Activated T-helper 2 cell treated with anti-CD3 and anti-CD28 coated beads, Interferon-gamma antibody, Interleukin-2, Interleukin-4, amounts not matched to agents 10 μg/mL and 5 μg/mL and 100 μg/mL, durations not matched to agents 14 hours and 24 hours and 36 hours (primary cell): ENCODE data around the gene AKT1S1. TPM values are rescaled to one million over a fixed set of nuclear protein-coding genes. Genes with fewer than 3 reads are reported as not detected.
A peak's percentile ranks its signal among the peaks of the same experiment; 100 is the strongest.

Experiments used
- DNase-seq: peaks from one replicate; pipeline ENCODE4 v3.0.0; 2021; ENCODE audit warnings: low spot score
- H3K27ac Mint-ChIP-seq: one replicate; pipeline ENCODE4 v1.8.0; 2021; ENCODE audit warnings: mixed read lengths
- H3K27me3 Mint-ChIP-seq: one replicate; pipeline ENCODE4 v1.8.0; 2021; ENCODE audit warnings: low read depth, mixed read lengths
- H3K36me3 Mint-ChIP-seq: one replicate; pipeline ENCODE4 v1.8.0; 2021; ENCODE audit warnings: low read depth, mixed read lengths
- H3K4me1 Mint-ChIP-seq: one replicate; pipeline ENCODE4 v1.8.0; 2021; ENCODE audit warnings: low read depth, mixed read lengths
- H3K4me3 Mint-ChIP-seq: one replicate; pipeline ENCODE4 v1.8.0; 2021; ENCODE audit warnings: low read depth, mild to moderate bottlenecking, moderate library complexity, mixed read lengths
- H3K9me3 Mint-ChIP-seq: one replicate; pipeline ENCODE4 v1.8.0; 2021; ENCODE audit warnings: mixed read lengths
- intact Hi-C: fragments of 100-400 bp; cut with micrococcal nuclease; formaldehyde crosslinking; loops from one replicate; pipeline ENCODE4 v1.15.1; 2023
- total RNA-seq: library from RNA; stranded (reverse); gene quantifications from 2 replicates; pipeline ENCODE4 v1.2.3, GENCODE V29; 2022

Gene AKT1S1
- total RNA-seq, 1 donor from 2014 or later: 29.7 TPM

- Mint-ChIP-seq H3K36me3 (peaks cover 34% of the 10 kb centered on the region), H3K4me1 (peaks cover 14% of the 10 kb centered on the region), H3K27ac (no peak overlapping the region), H3K27me3 (no peaks in the 10 kb centered on the region), H3K4me3 (no peak overlapping the region), H3K9me3 (no peaks in the 10 kb centered on the region)
- intact Hi-C loops: no loop called here
- DNase-seq: no peak
Observed at GRCh38 chr19:49856574-49857021, 20.6 kb downstream of the AKT1S1 start.

GRCh38 chr19:49855676-49856573 is 21.2 kb downstream of the AKT1S1 start:
- H3K9me3 Mint-ChIP-seq: no peaks in the 10 kb centered on the region
- no peaks in the 10 kb centered on the region for H3K27me3 Mint-ChIP-seq
- H3K4me1 Mint-ChIP-seq: peaks cover 14% of the 10 kb centered on the region
- intact Hi-C loops: no loop called here
- no peak overlapping the region for H3K4me3 Mint-ChIP-seq
- H3K36me3 Mint-ChIP-seq: peaks cover 28% of the 10 kb centered on the region
- H3K27ac Mint-ChIP-seq: no peak overlapping the region
- DNase-seq: no peak

- no peaks in the 10 kb centered on the region for H3K9me3 Mint-ChIP-seq
Observed at GRCh38 chr19:49855277-49855675, 21.9 kb downstream of the AKT1S1 start.

DNA sequence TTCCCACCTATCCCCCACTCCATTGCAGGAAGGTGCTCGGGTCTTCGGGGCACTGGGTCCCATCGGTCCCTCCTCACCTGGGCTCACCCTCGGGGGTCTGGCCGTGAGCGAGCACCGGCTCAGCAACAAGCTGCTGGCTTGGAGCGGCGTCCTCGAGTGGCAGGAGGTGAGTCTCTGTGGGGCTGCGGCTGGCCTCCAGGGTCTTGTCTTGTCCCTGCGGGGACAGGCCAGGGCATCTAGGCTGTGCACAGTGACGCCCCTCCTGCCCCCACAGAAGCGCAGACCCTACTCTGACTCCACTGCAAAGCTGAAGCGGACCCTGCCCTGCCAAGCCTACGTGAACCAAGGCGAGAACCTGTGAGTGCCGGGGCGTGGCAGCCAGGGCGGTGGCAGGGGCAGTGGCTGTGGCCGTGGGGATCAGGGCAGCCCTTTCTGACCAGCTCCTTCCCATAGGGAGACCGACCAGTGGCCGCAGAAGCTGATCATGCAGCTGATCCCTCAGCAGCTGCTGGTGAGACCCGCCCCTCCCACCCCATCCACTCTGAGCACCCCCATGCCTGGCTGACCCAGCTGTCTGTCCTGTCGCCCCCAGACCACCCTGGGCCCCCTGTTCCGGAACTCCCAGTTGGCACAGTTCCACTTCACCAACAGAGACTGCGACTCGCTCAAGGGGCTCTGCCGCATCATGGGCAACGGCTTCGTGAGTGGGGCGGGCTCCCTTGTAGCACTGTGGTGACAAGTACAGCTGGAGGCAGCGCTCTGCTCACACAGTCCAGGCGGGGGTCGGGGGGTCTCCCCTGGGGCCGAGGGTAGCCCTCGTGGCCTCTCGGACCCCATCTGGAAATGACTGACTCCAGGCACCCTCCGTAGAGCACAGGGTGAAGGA is 22.5 kb downstream of the AKT1S1 start:
- H3K27ac Mint-ChIP-seq: no peak overlapping the region
- DNase-seq: no peak
- intact Hi-C loops: no loop called here
- H3K4me1 Mint-ChIP-seq: peaks cover 21% of the 10 kb centered on the region
- H3K4me3 Mint-ChIP-seq: no peak overlapping the region
- H3K27me3 Mint-ChIP-seq: no peaks in the 10 kb centered on the region
- H3K9me3 Mint-ChIP-seq: no peaks in the 10 kb centered on the region
- H3K36me3 Mint-ChIP-seq: peaks cover 23% of the 10 kb centered on the region

More at GRCh38 chr19:49855277-49855675, 21.9 kb downstream of the AKT1S1 start:
- intact Hi-C loops: no loop called here
- Mint-ChIP-seq H3K4me1 (peaks cover 14% of the 10 kb centered on the region), H3K36me3 (peaks cover 22% of the 10 kb centered on the region), H3K27me3 (no peaks in the 10 kb centered on the region), H3K4me3 (no peak overlapping the region), H3K27ac (no peak overlapping the region)
- no peak for DNase-seq

DNA sequence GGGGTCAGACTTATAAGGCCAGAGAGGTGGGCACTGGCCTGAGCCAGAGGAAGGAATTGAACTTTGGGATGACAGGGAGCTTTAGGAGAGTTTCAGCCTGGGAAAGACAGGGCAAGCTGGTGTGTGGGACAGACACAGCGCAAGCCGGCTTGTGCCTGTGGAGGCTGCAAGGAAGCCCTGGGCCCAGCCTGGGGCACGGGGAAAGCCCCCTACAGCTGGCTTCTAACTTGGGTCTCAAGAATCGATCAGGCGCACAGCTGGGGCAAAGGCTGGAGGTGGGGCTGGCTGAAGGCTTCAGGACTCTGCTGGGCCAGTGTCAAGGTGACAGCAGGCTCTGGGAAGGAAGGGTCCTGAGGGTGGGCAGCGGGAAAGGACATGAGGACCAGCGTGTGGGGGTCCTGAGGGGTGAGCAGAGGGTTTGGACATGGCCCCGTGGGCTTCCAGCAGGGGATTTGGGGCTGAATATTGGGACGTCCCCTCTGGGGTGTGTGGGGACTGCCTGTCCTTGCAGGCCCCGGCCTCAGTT is 23.2 kb downstream of the AKT1S1 start:
- Mint-ChIP-seq H3K27ac (no peak overlapping the region), H3K4me3 (peak overlapping the region; percentile 52), H3K4me1 (peaks cover 25% of the 10 kb centered on the region), H3K9me3 (peaks cover 4% of the 10 kb centered on the region), H3K27me3 (no peaks in the 10 kb centered on the region), H3K36me3 (peaks cover 27% of the 10 kb centered on the region)
- DNase-seq: no peak
- intact Hi-C loops: no loop called here

DNA sequence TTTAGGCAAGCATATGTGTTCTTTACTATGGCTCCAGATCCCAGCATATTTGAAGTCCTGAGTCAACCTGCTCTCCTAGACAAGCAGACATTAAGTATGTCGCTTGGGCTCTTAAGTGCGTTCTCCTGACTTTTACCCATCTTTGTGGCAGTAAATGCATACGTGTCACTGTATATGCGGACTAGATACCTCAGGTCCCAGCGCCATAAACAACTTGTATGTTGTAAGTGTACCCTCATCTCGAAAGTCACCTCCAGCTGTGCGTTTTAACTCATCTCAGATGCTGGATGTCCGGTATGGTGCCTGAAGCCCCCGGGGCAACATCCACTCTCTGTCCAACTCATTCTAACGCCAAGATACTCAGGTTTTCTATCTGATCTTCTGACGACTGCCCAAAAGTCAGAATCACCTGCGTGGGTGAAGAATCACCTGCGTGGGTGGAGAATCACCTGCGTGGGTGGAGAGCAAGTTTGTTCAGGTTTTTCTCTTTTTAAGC is 24.5 kb downstream of the AKT1S1 start:
- DNase-seq: no peak
- H3K27me3 Mint-ChIP-seq: no peaks in the 10 kb centered on the region
- H3K27ac Mint-ChIP-seq: peak overlapping the region; percentile 67
- H3K4me3 Mint-ChIP-seq: peak overlapping the region; percentile 78
- peaks cover 5% of the 10 kb centered on the region for H3K9me3 Mint-ChIP-seq
- intact Hi-C loops: no loop called here
- peaks cover 36% of the 10 kb centered on the region for H3K4me1 Mint-ChIP-seq
- peaks cover 28% of the 10 kb centered on the region for H3K36me3 Mint-ChIP-seq

DNA sequence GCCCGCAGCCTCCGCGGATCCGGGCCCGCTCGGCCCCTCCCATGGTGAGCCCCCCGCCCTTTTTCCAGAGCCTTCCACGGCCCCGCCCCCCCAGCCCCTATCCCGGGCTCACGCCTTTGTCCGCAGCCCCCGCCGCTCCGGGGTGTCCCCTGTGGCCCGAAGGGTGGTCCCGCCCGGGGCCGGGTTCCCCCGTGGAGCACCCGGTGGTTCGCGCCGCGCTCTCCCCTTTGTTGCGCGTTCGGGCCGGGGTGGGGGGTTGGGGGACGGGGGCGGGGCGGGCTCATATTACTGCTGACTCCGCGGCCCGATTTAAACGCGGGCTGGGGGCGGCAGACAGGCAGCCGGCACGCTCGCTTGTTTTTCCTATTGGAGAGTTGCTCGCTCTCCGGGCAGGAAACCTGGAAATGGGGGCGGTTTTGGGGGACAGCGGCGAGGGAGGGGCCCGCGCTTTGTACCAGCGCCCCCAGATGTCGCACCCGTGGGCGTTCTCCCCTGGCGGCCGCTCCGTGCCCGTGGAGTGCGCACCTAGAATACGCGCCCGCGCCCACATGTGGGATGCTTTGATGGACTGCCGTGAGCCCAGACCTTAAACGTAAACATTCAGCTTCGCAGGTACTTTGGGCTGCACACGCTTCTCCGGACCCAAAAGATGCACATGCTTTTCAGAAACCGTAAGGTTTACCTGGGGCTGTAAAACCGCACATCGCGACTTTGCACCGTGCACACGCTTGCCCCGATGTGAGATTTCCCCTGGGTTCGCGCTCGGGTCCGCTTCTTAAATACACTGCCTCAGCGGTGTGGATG is 25.5 kb downstream of the AKT1S1 start:
- Mint-ChIP-seq H3K36me3 (peaks cover 24% of the 10 kb centered on the region), H3K27ac (peak overlapping the region; percentile 67), H3K4me1 (peaks cover 37% of the 10 kb centered on the region), H3K4me3 (peak overlapping the region; percentile 78), H3K27me3 (no peaks in the 10 kb centered on the region), H3K9me3 (peaks cover 5% of the 10 kb centered on the region)
- intact Hi-C loops: loop anchor here (1.0 kb wide), 1 partner anchor 16 kb away; the partner anchor contains the start of gene PNKP
- no peak for DNase-seq

- DNase-seq: peak; percentile 84
- peaks cover 20% of the 10 kb centered on the region for H3K36me3 Mint-ChIP-seq
- peaks cover 5% of the 10 kb centered on the region for H3K9me3 Mint-ChIP-seq
- no peaks in the 10 kb centered on the region for H3K27me3 Mint-ChIP-seq
- peak within 1 kb of the TSS; percentile 96 for H3K27ac Mint-ChIP-seq
- intact Hi-C loops: loop anchor here (1.0 kb wide), 2 partner anchors 17 to 27 kb away; partner anchors contain the start of genes AKT1S1, PNKP and TBC1D17
- H3K4me3 Mint-ChIP-seq: peak within 1 kb of the TSS; percentile 89
- peaks cover 37% of the 10 kb centered on the region for H3K4me1 Mint-ChIP-seq
Observed at GRCh38 chr19:49850487-49851342, 26.4 kb downstream of the AKT1S1 start, which contains the start of gene PTOV1. PTOV1 (plus strand) TSS chr19:49851159.

GRCh38 chr19:49850221-49850486 is 27.0 kb downstream of the AKT1S1 start:
- Mint-ChIP-seq H3K27ac (peak overlapping the region; percentile 96), H3K9me3 (peaks cover 5% of the 10 kb centered on the region), H3K36me3 (peaks cover 15% of the 10 kb centered on the region), H3K4me1 (peaks cover 37% of the 10 kb centered on the region), H3K4me3 (peak overlapping the region; percentile 89), H3K27me3 (no peaks in the 10 kb centered on the region)
- no peak for DNase-seq
- intact Hi-C loops: loop anchor here (1.0 kb wide), 1 partner anchor 27 kb away; the partner anchor contains the start of genes AKT1S1 and TBC1D17

- DNase-seq: no peak
- Mint-ChIP-seq H3K9me3 (peaks cover 5% of the 10 kb centered on the region), H3K36me3 (peaks cover 15% of the 10 kb centered on the region), H3K27me3 (no peaks in the 10 kb centered on the region), H3K27ac (peak overlapping the region; percentile 52), H3K4me1 (peaks cover 37% of the 10 kb centered on the region), H3K4me3 (peak overlapping the region; percentile 89)
- intact Hi-C loops: loop anchor here (1.0 kb wide), 1 partner anchor 28 kb away; the partner anchor contains the start of genes AKT1S1 and TBC1D17
Observed at GRCh38 chr19:49849433-49850220, 27.5 kb downstream of the AKT1S1 start.
